ENCODE results near the gene TRRAP. TPM values are rescaled to one million over a fixed set of nuclear protein-coding genes. Genes with fewer than 3 reads are reported as not detected.

The TRRAP gene
- total RNA-seq, 1 donor: 20.3 TPM

GRCh38 chr7:99000904-99001465, 122.7 kb downstream of the TRRAP start:
- no peak for DNase-seq (ENCODE audit: low read depth)
- H3K4me3 ChIP-seq (ENCODE audit: low read depth, low read length): no peak overlapping the region
- TF ChIP-seq CTCF (IDR thresholded peaks at IDR 0.05; ENCODE audit: insufficient read depth, low read depth, low read length): no peak

- DNase-seq (ENCODE audit: low read depth): no peak
- TF ChIP-seq CTCF (IDR thresholded peaks at IDR 0.05; ENCODE audit: insufficient read depth, low read depth, low read length): no peak
Observed at GRCh38 chr7:99001482-99002147, 123.3 kb downstream of the TRRAP start.

GRCh38 chr7:99002148-99002826, 124.0 kb downstream of the TRRAP start:
- TF ChIP-seq CTCF (IDR thresholded peaks at IDR 0.05; ENCODE audit: insufficient read depth, low read depth, low read length): no peak
- H3K4me3 ChIP-seq (ENCODE audit: low read depth, low read length): no peak overlapping the region
- DNase-seq (ENCODE audit: low read depth): no peak

More at GRCh38 chr7:99001482-99002147, 123.3 kb downstream of the TRRAP start:
- no peak overlapping the region for H3K4me3 ChIP-seq (ENCODE audit: low read depth, low read length)

DNA sequence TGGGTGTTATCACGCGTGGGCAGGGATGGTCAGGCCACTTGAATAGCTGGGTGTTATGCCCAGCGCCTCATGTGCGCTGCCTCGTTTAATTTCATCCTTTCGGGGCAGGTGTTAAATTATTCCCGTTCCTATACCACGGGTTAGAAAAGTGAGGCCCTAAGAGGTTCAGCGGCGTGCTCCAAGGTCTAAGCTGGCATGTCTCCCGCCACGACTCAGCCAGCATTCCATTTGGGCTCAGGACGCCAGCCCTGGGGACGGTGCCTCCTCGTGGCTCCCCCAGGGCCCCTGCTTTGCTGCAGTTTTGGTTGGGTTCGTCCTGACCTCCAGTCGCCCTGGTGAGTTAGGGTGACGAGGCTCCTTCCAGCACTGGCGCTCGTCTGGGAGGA, 124.5 kb downstream of the TRRAP start:
- no peak for TF ChIP-seq CTCF (IDR thresholded peaks at IDR 0.05; ENCODE audit: insufficient read depth, low read depth, low read length)
- no peak overlapping the region for H3K4me3 ChIP-seq (ENCODE audit: low read depth, low read length)
- DNase-seq (ENCODE audit: low read depth): no peak

DNA sequence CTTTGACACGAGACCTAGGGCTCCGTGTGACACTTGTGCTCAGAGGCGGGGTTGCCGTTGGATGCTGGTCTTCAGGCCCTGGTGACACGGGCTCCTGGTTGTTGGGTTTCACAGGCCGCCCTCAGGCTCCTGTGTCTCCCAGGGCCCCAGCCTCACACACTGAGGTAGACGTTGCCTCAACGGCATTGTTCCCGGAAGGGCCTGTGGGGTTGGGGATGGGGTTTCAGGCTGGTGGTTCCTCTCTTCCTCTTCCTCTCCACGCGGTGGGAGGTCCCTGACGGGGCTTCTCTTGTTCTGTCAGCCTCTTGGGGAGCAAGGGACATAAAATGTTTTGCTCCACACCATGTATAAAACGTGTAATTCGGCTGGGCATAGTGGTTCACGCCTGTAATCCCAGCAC, 125.1 kb downstream of the TRRAP start:
- no peak for DNase-seq (ENCODE audit: low read depth)
- TF ChIP-seq CTCF (IDR thresholded peaks at IDR 0.05; ENCODE audit: insufficient read depth, low read depth, low read length): no peak
- H3K4me3 ChIP-seq (ENCODE audit: low read depth, low read length): no peak overlapping the region

GRCh38 chr7:99004216-99004615, 125.9 kb downstream of the TRRAP start:
- DNase-seq (ENCODE audit: low read depth): no peak
- H3K4me3 ChIP-seq (ENCODE audit: low read depth, low read length): no peak overlapping the region
- TF ChIP-seq CTCF (IDR thresholded peaks at IDR 0.05; ENCODE audit: insufficient read depth, low read depth, low read length): no peak

Data from fibroblast of villous mesenchyme (primary cell).